Measurements from ENCODE around the gene BAZ2A.

DNA sequence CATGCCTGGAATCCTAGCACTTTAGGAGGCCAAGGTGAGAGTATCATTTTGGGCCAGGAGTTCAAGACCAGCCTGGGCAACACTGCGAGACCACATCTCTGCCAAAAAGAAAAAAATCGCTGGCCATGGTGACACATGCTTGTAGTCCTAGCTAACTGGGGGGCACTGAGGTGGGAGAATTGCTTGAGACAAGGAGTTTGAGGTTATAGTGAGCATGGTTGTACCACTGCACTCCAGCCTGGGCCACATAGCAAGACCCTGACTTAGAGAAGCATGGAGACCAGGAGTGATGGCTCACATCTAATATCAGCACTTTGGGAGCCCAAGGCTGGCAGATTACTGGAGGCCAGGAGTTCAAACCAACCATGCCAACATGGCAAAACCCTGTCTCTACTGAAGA is 48.7 kb upstream of the BAZ2A start:
- TF ChIP-seq POLR2A (IDR thresholded peaks at IDR 0.05), result no peak
- TF ChIP-seq, protein P1, sequence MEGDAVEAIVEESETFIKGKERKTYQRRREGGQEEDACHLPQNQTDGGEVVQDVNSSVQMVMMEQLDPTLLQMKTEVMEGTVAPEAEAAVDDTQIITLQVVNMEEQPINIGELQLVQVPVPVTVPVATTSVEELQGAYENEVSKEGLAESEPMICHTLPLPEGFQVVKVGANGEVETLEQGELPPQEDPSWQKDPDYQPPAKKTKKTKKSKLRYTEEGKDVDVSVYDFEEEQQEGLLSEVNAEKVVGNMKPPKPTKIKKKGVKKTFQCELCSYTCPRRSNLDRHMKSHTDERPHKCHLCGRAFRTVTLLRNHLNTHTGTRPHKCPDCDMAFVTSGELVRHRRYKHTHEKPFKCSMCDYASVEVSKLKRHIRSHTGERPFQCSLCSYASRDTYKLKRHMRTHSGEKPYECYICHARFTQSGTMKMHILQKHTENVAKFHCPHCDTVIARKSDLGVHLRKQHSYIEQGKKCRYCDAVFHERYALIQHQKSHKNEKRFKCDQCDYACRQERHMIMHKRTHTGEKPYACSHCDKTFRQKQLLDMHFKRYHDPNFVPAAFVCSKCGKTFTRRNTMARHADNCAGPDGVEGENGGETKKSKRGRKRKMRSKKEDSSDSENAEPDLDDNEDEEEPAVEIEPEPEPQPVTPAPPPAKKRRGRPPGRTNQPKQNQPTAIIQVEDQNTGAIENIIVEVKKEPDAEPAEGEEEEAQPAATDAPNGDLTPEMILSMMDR (IDR thresholded peaks at IDR 0.05), result no peak

Measured in ovary (tissue), 3 donors.